ENCODE measurements around the gene UPF3B. TPM values are rescaled to one million over a fixed set of nuclear protein-coding genes. Genes with fewer than 3 reads are reported as not detected.

Gene UPF3B
- total and polyA plus RNA-seq, 9 of the 15 experiments (the other 6 are each of a cell fraction or from before 2014, with no cell fraction given) = 17.6 to 57.0 (median 32.3) TPM

DNA sequence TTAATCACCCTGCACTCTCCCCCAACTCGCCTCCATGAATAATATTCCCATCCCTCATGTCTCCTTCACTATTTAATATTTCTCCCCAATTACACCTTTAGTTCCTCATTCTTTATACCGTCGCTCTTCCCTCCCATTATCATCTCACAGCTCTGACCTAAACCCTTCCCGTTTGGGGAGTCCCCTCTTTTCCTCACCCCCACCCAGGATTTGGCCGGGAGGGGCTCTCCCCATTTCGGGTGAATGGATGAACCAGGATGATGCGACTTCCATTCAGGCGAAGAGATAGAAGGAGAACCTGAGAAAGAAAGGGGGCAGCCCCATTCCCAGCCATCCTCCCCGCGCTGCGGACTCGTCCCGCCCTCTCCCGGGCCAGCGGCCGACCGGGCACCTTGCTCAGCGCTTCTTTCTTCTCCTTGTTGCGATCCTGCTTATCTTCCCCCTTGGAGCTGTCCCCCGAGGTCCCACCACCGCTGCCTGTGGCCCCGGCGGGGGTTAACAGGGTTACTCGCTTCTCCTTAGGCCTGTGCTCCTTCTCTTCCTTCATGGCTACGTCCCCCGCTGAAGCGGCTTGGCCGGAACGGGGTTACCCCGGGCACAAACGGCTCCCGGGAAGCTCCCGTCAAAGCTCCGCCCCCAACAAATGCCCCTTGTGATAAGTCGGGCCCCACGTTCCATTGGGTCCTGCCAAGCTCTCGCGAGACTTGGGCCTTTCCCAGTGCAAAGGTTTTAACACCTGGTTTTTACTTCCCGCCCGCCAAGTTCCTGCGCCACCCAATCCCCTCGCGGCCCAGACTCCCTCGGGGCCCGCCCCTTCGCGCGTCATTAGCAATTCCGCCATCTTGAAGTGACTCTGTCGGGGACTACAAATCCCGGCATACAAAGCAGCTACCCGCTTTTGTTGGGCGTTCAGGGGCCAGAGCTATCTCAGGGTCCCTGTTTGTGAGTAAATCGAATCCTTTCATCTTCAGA lies at the start of gene UPF3B (continued):
- TF ChIP-seq, protein P1, sequence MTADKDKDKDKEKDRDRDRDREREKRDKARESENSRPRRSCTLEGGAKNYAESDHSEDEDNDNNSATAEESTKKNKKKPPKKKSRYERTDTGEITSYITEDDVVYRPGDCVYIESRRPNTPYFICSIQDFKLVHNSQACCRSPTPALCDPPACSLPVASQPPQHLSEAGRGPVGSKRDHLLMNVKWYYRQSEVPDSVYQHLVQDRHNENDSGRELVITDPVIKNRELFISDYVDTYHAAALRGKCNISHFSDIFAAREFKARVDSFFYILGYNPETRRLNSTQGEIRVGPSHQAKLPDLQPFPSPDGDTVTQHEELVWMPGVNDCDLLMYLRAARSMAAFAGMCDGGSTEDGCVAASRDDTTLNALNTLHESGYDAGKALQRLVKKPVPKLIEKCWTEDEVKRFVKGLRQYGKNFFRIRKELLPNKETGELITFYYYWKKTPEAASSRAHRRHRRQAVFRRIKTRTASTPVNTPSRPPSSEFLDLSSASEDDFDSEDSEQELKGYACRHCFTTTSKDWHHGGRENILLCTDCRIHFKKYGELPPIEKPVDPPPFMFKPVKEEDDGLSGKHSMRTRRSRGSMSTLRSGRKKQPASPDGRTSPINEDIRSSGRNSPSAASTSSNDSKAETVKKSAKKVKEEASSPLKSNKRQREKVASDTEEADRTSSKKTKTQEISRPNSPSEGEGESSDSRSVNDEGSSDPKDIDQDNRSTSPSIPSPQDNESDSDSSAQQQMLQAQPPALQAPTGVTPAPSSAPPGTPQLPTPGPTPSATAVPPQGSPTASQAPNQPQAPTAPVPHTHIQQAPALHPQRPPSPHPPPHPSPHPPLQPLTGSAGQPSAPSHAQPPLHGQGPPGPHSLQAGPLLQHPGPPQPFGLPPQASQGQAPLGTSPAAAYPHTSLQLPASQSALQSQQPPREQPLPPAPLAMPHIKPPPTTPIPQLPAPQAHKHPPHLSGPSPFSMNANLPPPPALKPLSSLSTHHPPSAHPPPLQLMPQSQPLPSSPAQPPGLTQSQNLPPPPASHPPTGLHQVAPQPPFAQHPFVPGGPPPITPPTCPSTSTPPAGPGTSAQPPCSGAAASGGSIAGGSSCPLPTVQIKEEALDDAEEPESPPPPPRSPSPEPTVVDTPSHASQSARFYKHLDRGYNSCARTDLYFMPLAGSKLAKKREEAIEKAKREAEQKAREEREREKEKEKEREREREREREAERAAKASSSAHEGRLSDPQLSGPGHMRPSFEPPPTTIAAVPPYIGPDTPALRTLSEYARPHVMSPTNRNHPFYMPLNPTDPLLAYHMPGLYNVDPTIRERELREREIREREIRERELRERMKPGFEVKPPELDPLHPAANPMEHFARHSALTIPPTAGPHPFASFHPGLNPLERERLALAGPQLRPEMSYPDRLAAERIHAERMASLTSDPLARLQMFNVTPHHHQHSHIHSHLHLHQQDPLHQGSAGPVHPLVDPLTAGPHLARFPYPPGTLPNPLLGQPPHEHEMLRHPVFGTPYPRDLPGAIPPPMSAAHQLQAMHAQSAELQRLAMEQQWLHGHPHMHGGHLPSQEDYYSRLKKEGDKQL (CRISPR knock-in tag; IDR thresholded peaks at IDR 0.05; ENCODE audit: borderline replicate concordance) = no peak
- 0 out of 2 replicates have a peak, but pooled peaks have one; percentile 62 for TF ChIP-seq ATF7 (IDR thresholded peaks at IDR 0.05)
- no peak for TF ChIP-seq NUFIP1 (IDR thresholded peaks at IDR 0.05; ENCODE audit: partially characterized antibody)
- TF ChIP-seq, protein P2, sequence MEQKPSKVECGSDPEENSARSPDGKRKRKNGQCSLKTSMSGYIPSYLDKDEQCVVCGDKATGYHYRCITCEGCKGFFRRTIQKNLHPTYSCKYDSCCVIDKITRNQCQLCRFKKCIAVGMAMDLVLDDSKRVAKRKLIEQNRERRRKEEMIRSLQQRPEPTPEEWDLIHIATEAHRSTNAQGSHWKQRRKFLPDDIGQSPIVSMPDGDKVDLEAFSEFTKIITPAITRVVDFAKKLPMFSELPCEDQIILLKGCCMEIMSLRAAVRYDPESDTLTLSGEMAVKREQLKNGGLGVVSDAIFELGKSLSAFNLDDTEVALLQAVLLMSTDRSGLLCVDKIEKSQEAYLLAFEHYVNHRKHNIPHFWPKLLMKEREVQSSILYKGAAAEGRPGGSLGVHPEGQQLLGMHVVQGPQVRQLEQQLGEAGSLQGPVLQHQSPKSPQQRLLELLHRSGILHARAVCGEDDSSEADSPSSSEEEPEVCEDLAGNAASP (IDR thresholded peaks at IDR 0.05) = no peak
- peak; percentile 74 for TF ChIP-seq KDM5B (IDR thresholded peaks at IDR 0.05; ENCODE audit: insufficient replicate concordance, low read depth, low read length)
- TF ChIP-seq POLR3G (IDR thresholded peaks at IDR 0.05; ENCODE audit: extremely low read depth, insufficient read length, insufficient replicate concordance) = no peak
- no peak for TF ChIP-seq E4F1 (CRISPR knock-in tag; IDR thresholded peaks at IDR 0.05; ENCODE audit: borderline replicate concordance)
- TF ChIP-seq ZNF175 (CRISPR knock-in tag; IDR thresholded peaks at IDR 0.05; ENCODE audit: low read depth) = no peak
- TF ChIP-seq HDAC2 (IDR thresholded peaks at IDR 0.05) = peak; percentile 39; the same call in 1 of the 2 replicates
- TF ChIP-seq STAT5A (IDR thresholded peaks at IDR 0.05; ENCODE audit: borderline replicate concordance, low read length) = no peak
- TF ChIP-seq XRCC4 (IDR thresholded peaks at IDR 0.05; ENCODE audit: extremely low read depth, insufficient read depth, insufficient read length) = no peak
- TF ChIP-seq RUNX1 (IDR thresholded peaks at IDR 0.05; ENCODE audit: low read depth) = no peak
- no peak for TF ChIP-seq LARP7 (IDR thresholded peaks at IDR 0.05)
- no peak for TF ChIP-seq TFAM (CRISPR knock-in tag; conservative IDR thresholded peaks at IDR 0.05)
- no peak for TF ChIP-seq ESRRB (CRISPR knock-in tag; IDR thresholded peaks at IDR 0.05; ENCODE audit: borderline replicate concordance)
- no peak for TF ChIP-seq ZBTB8A (IDR thresholded peaks at IDR 0.05; ENCODE audit: partially characterized antibody)
- TF ChIP-seq CREB1 (IDR thresholded peaks at IDR 0.05) = peak; percentile 82
- peak; percentile 75; the same call in 1 of the 2 replicates for TF ChIP-seq CREB1 (CRISPR knock-in tag; IDR thresholded peaks at IDR 0.05)
- TF ChIP-seq SP1 (CRISPR knock-in tag; IDR thresholded peaks at IDR 0.05) = peak; percentile 71
